Measurements from ENCODE around the gene RIPOR3. TPM values are rescaled to one million over a fixed set of nuclear protein-coding genes. Genes with fewer than 3 reads are reported as not detected.

Gene RIPOR3
- polyA plus RNA-seq, 1 donor from 2014 or later: not detected

DNA sequence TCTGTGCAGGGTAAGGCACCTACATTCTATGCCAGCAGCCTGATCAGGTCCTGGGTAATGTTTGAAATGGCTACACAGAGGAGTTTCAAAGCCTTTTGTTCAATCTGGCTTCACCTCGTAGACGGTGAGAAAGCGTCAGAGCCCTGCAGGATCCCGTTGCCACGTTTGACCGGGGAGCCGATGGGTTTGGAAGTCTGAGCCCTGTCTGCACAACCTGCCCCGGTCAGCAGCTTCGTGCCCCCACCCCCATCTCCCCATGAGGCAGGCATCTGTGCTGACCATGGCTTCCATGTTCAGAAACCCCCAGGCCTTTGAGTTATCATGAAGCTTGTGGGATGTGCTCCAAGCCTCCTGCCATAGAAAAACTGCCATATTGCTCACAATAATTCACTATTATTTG, 117.2 kb downstream of the RIPOR3 start:
- no peak overlapping the region for H2AFZ ChIP-seq (ENCODE audit: low read depth, low read length)
- no peaks in the 10 kb centered on the region for H4K20me1 ChIP-seq (ENCODE audit: insufficient read depth)
- no peak overlapping the region for H3K4me2 ChIP-seq (ENCODE audit: low read length)

DNA sequence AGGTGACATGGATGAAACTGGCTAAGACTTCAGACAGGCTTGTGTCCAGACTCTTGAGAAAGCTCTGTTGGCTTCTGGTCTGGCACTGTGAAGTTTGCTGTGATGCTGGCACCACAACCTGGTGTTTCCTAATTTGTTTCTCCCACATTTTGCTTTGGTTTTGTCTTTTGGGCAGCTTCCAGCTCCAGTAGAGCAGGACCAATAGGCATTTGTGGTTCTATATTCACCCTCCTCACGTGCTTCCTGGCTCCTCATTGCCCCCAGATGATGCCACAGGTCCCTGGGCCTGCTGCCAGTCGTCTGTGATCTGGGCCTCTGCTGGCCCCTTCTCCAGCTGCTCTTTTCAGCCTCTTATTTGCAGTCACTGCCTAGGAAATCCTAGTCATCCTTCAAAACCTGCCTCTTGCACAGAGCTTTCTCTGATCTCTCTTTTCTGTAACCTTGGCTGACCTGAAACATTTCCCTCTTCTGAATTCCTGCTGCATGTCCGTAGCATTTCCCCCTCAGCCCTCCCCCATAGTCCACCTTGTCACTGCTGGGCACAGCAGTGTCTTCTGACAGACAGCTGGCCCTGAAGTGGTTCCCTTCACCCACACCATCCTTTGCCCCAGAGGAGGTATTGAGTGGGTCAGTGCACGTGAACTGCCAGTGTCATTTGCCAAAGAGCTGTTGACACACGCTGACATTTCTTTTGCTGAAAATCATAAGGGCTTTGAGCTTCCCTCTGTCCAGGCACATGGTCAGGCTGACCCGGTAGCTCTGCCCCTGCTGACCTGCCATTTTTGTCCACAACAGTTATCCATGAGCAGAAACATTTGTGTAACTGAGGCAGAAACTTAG, 118.2 kb downstream of the RIPOR3 start:
- Histone ChIP-seq H3K36me3 (ENCODE audit: insufficient read depth, low read length) (no peaks in the 10 kb centered on the region), H3K4me2 (ENCODE audit: low read length) (no peak overlapping the region), H3K9me3 (ENCODE audit: low read length) (no peaks in the 10 kb centered on the region), H2AFZ (ENCODE audit: low read depth, low read length) (no peak overlapping the region), H3K27me3 (ENCODE audit: insufficient read depth, low read depth, low read length) (no peaks in the 10 kb centered on the region), H3K27ac (ENCODE audit: low read length) (no peak overlapping the region), H3K9ac (ENCODE audit: low read length) (no peak overlapping the region), H3K9me2 (ENCODE audit: insufficient read depth, low read length) (no peaks in the 10 kb centered on the region), H3K79me2 (replicated peaks; ENCODE audit: insufficient read depth, low read length) (no peaks in the 10 kb centered on the region), H3F3A (ENCODE audit: insufficient read depth, low read length, poor library complexity, severe bottlenecking) (no peaks in the 10 kb centered on the region), H4K20me1 (ENCODE audit: insufficient read depth) (no peaks in the 10 kb centered on the region), H3K4me3 (ENCODE audit: low read length) (no peak overlapping the region)
- TF ChIP-seq EZH2 (IDR thresholded peaks at IDR 0.05; ENCODE audit: borderline replicate concordance, insufficient read depth, low read length, poor library complexity, severe bottlenecking) (no peak), SMC3 (conservative IDR thresholded peaks at IDR 0.05; ENCODE audit: poor library complexity) (no peak), POLR2AphosphoS5 (IDR thresholded peaks at IDR 0.05) (no peak), RAD21 (conservative IDR thresholded peaks at IDR 0.05) (no peak), MXI1 (conservative IDR thresholded peaks at IDR 0.05; ENCODE audit: poor library complexity, severe bottlenecking) (no peak), TAF1 (IDR thresholded peaks at IDR 0.05; ENCODE audit: low read depth) (no peak)
- TF ChIP-seq, protein P1, sequence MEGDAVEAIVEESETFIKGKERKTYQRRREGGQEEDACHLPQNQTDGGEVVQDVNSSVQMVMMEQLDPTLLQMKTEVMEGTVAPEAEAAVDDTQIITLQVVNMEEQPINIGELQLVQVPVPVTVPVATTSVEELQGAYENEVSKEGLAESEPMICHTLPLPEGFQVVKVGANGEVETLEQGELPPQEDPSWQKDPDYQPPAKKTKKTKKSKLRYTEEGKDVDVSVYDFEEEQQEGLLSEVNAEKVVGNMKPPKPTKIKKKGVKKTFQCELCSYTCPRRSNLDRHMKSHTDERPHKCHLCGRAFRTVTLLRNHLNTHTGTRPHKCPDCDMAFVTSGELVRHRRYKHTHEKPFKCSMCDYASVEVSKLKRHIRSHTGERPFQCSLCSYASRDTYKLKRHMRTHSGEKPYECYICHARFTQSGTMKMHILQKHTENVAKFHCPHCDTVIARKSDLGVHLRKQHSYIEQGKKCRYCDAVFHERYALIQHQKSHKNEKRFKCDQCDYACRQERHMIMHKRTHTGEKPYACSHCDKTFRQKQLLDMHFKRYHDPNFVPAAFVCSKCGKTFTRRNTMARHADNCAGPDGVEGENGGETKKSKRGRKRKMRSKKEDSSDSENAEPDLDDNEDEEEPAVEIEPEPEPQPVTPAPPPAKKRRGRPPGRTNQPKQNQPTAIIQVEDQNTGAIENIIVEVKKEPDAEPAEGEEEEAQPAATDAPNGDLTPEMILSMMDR (IDR thresholded peaks at IDR 0.05; ENCODE audit: poor library complexity, severe bottlenecking): no peak
- TF ChIP-seq, protein P2, sequence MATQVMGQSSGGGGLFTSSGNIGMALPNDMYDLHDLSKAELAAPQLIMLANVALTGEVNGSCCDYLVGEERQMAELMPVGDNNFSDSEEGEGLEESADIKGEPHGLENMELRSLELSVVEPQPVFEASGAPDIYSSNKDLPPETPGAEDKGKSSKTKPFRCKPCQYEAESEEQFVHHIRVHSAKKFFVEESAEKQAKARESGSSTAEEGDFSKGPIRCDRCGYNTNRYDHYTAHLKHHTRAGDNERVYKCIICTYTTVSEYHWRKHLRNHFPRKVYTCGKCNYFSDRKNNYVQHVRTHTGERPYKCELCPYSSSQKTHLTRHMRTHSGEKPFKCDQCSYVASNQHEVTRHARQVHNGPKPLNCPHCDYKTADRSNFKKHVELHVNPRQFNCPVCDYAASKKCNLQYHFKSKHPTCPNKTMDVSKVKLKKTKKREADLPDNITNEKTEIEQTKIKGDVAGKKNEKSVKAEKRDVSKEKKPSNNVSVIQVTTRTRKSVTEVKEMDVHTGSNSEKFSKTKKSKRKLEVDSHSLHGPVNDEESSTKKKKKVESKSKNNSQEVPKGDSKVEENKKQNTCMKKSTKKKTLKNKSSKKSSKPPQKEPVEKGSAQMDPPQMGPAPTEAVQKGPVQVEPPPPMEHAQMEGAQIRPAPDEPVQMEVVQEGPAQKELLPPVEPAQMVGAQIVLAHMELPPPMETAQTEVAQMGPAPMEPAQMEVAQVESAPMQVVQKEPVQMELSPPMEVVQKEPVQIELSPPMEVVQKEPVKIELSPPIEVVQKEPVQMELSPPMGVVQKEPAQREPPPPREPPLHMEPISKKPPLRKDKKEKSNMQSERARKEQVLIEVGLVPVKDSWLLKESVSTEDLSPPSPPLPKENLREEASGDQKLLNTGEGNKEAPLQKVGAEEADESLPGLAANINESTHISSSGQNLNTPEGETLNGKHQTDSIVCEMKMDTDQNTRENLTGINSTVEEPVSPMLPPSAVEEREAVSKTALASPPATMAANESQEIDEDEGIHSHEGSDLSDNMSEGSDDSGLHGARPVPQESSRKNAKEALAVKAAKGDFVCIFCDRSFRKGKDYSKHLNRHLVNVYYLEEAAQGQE (IDR thresholded peaks at IDR 0.05; ENCODE audit: borderline replicate concordance): no peak

More for the DNA sequence above, 117.2 kb downstream of the RIPOR3 start:
- Histone ChIP-seq H3K27ac (ENCODE audit: low read length) (no peak overlapping the region), H3K4me3 (ENCODE audit: low read length) (no peak overlapping the region), H3F3A (ENCODE audit: insufficient read depth, low read length, poor library complexity, severe bottlenecking) (no peaks in the 10 kb centered on the region), H3K9me3 (ENCODE audit: low read length) (no peaks in the 10 kb centered on the region), H3K9ac (ENCODE audit: low read length) (no peak overlapping the region), H3K36me3 (ENCODE audit: insufficient read depth, low read length) (no peaks in the 10 kb centered on the region), H3K9me2 (ENCODE audit: insufficient read depth, low read length) (no peaks in the 10 kb centered on the region), H3K27me3 (ENCODE audit: insufficient read depth, low read depth, low read length) (no peaks in the 10 kb centered on the region), H3K79me2 (replicated peaks; ENCODE audit: insufficient read depth, low read length) (no peaks in the 10 kb centered on the region)
- TF ChIP-seq TAF1 (IDR thresholded peaks at IDR 0.05; ENCODE audit: low read depth): no peak
- TF ChIP-seq, protein P1 (IDR thresholded peaks at IDR 0.05; ENCODE audit: poor library complexity, severe bottlenecking): no peak
- no peak for TF ChIP-seq MXI1 (conservative IDR thresholded peaks at IDR 0.05; ENCODE audit: poor library complexity, severe bottlenecking)
- no peak for TF ChIP-seq EZH2 (IDR thresholded peaks at IDR 0.05; ENCODE audit: borderline replicate concordance, insufficient read depth, low read length, poor library complexity, severe bottlenecking)
- no peak for TF ChIP-seq EP300 (conservative IDR thresholded peaks at IDR 0.05; ENCODE audit: poor library complexity, severe bottlenecking)
- TF ChIP-seq POLR2AphosphoS5 (IDR thresholded peaks at IDR 0.05): no peak
